OCI-LY3 (cell line): ENCODE data around the gene ATG10.

Experiments
- H2AFZ ChIP-seq: fragments of 200-600, 300-600 bp; shearing (Covaris generic); 2 replicates; pipeline ENCODE4 v1.6.0; 2014; ENCODE audit warnings: antibody characterized with exemption, low read depth, low read length
- H3K27ac ChIP-seq: fragments of 200-600, 300-600 bp; sonication (generic); 2 replicates; pipeline ENCODE4 v1.5.1; 2014; ENCODE audit warnings: mild to moderate bottlenecking, low read length, moderate library complexity, mixed read lengths
- H3K27me3 ChIP-seq: fragments of 200-600, 300-600 bp; sonication (generic); 2 replicates; pipeline ENCODE4 v1.6.1; 2014; ENCODE audit warnings: low read depth, low read length, mixed read lengths
- H3K36me3 ChIP-seq: fragments of 200-600, 300-600 bp; sonication (generic); replicated peaks from 2 replicates; pipeline ENCODE3; 2014; ENCODE audit warnings: low read depth, low read length, mixed read lengths
- H3K4me1 ChIP-seq: fragments of 300-600, 200-600 bp; sonication (generic); 2 replicates; pipeline ENCODE4 v1.6.1; 2014; ENCODE audit warnings: low read length, mixed read lengths
- H3K4me2 ChIP-seq: fragments of 200-600, 300-600 bp; sonication (generic); 2 replicates; pipeline ENCODE4 v1.6.1; 2014; ENCODE audit warnings: low read length, mixed read lengths
- H3K4me3 ChIP-seq: fragments of 300-600, 200-600 bp; sonication (generic); 2 replicates; pipeline ENCODE4 v1.5.1; 2014; ENCODE audit warnings: antibody characterized with exemption, mild to moderate bottlenecking, low read length, moderate library complexity
- H3K79me2 ChIP-seq: fragments of 300-600, 200-600 bp; shearing (Covaris generic); 2 replicates; pipeline ENCODE4 v1.6.1; 2014; ENCODE audit warnings: mild to moderate bottlenecking, low read length, mixed read lengths
- H3K9ac ChIP-seq: fragments of 300-600, 200-600 bp; shearing (Covaris generic); 2 replicates; pipeline ENCODE4 v1.6.0; 2014; ENCODE audit warnings: mild to moderate bottlenecking, low read length, moderate library complexity
- H3K9me3 ChIP-seq: fragments of 200-600, 300-600 bp; shearing (Covaris generic); 2 replicates; pipeline ENCODE4 v1.6.1; 2014; ENCODE audit warnings: low read length, mixed read lengths; ENCODE audit not compliant: insufficient read depth
- H4K20me1 ChIP-seq: fragments of 200-600, 300-600 bp; sonication (generic); 2 replicates; pipeline ENCODE4 v1.6.1; 2016; ENCODE audit warnings: low read length, mixed read lengths; ENCODE audit not compliant: insufficient read depth
- CTCF ChIP-seq: fragments of 200-600, 300-600 bp; sonication (generic); IDR thresholded peaks from 2 replicates; pipeline ENCODE4 v1.5.1; 2014; ENCODE audit warnings: antibody characterized with exemption, low read length, low read depth
- EZH2phosphoT487 ChIP-seq: fragments of 200-600 bp; shearing (Covaris generic); IDR thresholded peaks from 2 replicates; pipeline ENCODE4 v1.6.1; 2018; ENCODE audit warnings: antibody characterized with exemption, mixed run types, low read depth

Gene ATG10

GRCh38 chr5:82217917-82218316 lies 246.1 kb downstream of the ATG10 start:
- H3K79me2 ChIP-seq, result no peaks in the 10 kb centered on the region

DNA sequence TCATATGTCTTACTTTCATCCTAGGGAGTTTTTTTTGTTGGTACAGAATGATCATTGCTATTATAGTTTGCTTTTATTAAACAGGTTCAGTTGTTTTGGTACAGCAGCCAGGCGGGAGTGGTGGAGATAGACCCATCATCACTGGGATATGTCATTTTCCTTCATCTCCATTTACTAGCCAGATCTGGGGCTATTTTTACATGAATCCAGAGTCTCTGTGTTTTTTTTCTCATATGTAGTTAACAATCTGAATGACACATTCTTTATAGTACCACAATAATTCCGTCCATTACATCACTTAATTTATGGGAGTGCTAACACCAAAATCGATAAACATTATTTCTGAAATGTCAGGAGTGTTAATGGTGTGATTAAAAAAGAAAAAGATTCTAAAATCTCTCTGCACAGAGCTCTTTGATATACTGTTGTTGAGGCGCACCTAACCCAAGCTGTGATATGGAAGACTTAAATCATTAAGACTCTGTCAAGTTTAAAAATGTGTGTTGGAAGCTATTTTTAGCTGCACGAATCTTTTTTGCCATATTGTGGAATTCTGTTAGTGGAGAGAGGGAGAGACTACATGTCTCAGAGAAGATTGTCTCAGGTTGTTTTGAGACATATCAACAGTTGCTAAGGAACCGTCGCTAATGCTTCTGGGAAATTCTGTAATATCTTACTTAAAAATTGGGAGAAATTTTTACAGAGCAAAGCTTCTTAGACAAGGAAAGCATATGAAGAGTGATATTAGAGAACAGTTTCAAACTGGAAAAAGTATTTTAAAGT lies 246.7 kb downstream of the ATG10 start:
- no peak overlapping the region for H3K9ac ChIP-seq
- H3K9me3 ChIP-seq, result no peaks in the 10 kb centered on the region
- no peak overlapping the region for H2AFZ ChIP-seq
- H3K27ac ChIP-seq, result no peak overlapping the region
- no peaks in the 10 kb centered on the region for H3K79me2 ChIP-seq
- no peaks in the 10 kb centered on the region for H4K20me1 ChIP-seq
- H3K36me3 ChIP-seq, result no peaks in the 10 kb centered on the region
- no peak overlapping the region for H3K4me2 ChIP-seq
- no peaks in the 10 kb centered on the region for H3K27me3 ChIP-seq
- TF ChIP-seq EZH2phosphoT487 (no peak), CTCF (no peak)
- H3K4me1 ChIP-seq, result peaks cover 6% of the 10 kb centered on the region; the same call in 1 of the 2 replicates
- H3K4me3 ChIP-seq, result no peak overlapping the region

More at GRCh38 chr5:82217917-82218316, 246.1 kb downstream of the ATG10 start:
- Histone ChIP-seq H3K9me3 (no peaks in the 10 kb centered on the region), H3K9ac (no peak overlapping the region), H3K27ac (no peak overlapping the region), H2AFZ (no peak overlapping the region), H3K4me1 (peaks cover 6% of the 10 kb centered on the region; the same call in 1 of the 2 replicates), H3K4me2 (no peak overlapping the region), H3K27me3 (no peaks in the 10 kb centered on the region), H4K20me1 (no peaks in the 10 kb centered on the region), H3K4me3 (no peak overlapping the region), H3K36me3 (no peaks in the 10 kb centered on the region)
- TF ChIP-seq EZH2phosphoT487 (no peak), CTCF (no peak)

DNA sequence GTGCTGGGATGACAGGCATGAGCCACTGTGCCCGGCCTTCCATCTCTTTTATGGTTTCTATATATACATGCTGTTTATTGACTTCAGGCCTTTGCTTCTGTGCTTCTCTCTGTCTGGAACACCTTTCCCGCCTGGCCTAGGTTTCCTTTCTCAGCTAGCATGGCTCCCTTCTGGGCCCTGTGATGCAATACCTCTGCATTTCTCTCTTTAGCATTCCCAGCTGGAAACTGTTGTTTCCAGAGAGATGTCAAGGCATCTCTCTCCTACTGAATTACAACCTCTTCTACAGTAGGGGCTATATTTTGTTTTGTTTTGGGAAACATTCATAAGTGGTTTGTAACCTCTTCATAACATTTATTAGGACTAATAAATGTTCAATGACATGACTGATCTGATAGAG lies 249.2 kb downstream of the ATG10 start:
- Histone ChIP-seq H3K79me2 (no peaks in the 10 kb centered on the region), H3K4me2 (no peak overlapping the region), H2AFZ (no peak overlapping the region), H3K4me1 (peaks cover 6% of the 10 kb centered on the region), H3K27me3 (no peaks in the 10 kb centered on the region), H3K4me3 (no peak overlapping the region), H3K9me3 (no peaks in the 10 kb centered on the region), H3K27ac (no peak overlapping the region), H3K9ac (no peak overlapping the region), H4K20me1 (no peaks in the 10 kb centered on the region), H3K36me3 (no peaks in the 10 kb centered on the region)
- no peak for TF ChIP-seq CTCF
- no peak for TF ChIP-seq EZH2phosphoT487

- no peak for TF ChIP-seq EZH2phosphoT487
- TF ChIP-seq CTCF, result no peak
- no peak overlapping the region for H3K4me2 ChIP-seq
- no peak overlapping the region for H3K9ac ChIP-seq
- no peaks in the 10 kb centered on the region for H3K79me2 ChIP-seq
- H3K27me3 ChIP-seq, result no peaks in the 10 kb centered on the region
- no peak overlapping the region for H3K4me3 ChIP-seq
- no peaks in the 10 kb centered on the region for H4K20me1 ChIP-seq
- H2AFZ ChIP-seq, result no peak overlapping the region
- no peaks in the 10 kb centered on the region for H3K9me3 ChIP-seq
- H3K36me3 ChIP-seq, result no peaks in the 10 kb centered on the region
- no peak overlapping the region for H3K27ac ChIP-seq
- H3K4me1 ChIP-seq, result peaks cover 6% of the 10 kb centered on the region
These were observed 251.1 kb downstream of the ATG10 start for GRCh38 chr5:82222597-82223574.
